HT1080 (cell line): ENCODE measurements around the gene F8. TPM values are rescaled to one million over a fixed set of nuclear protein-coding genes. Genes with fewer than 3 reads are reported as not detected.
"Not testable (repeated sequence)": the region's sequence is repeated elsewhere in the genome, so short reads cannot be mapped to it uniquely, and the experiment has no call there.

Experiments
- DNase-seq: peaks from one replicate; pipeline ENCODE4 v3.0.0-alpha.2; 2015; ENCODE audit warnings: low read depth
- total RNA-seq: library from RNA; depleted of rRNA; stranded (reverse); fragments of >200 nt; shearing (Covaris generic); gene quantifications from 2 replicates; pipeline ENCODE4 v1.2.3, GENCODE V29; 2014

F8 gene
- total RNA-seq, 1 experiment from 2014 or later: 0.69 TPM

DNA sequence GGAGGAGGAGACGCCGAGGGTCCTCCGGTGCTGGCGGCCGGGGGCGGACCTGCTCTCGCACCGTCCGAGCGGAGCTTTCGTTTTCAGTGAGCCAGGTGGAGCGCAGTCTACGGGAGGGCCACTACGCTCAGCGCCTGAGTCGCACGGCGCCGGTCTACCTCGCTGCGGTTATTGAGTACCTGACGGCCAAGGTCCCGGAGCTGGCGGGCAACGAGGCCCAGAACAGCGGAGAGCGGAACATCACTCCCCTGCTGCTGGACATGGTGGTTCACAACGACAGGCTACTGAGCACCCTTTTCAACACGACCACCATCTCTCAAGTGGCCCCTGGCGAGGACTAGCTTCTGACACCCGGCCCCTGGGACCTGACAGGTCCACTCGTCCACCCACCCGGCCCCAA is 137.5 kb downstream of the F8 start:
- DNase-seq: not testable (repeated sequence)

DNA sequence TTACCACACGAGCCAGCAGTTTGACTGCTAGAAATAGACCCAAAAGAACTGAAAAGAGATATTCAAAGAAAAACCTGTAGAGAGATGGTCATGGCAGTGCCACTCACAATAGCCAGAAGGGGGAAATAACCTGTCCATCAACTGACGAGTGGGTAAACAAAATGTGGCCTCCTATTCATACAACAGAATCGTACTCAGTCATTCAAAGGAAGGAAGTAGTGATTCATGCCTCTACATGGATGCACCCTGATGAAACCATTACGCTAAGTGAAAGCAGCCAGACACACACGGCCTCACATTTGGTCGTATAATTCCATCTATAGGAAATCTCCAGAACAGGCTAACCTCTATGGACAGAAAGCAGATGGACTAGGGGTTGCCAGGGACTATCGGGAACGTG is 138.5 kb downstream of the F8 start:
- not testable (repeated sequence) for DNase-seq

DNA sequence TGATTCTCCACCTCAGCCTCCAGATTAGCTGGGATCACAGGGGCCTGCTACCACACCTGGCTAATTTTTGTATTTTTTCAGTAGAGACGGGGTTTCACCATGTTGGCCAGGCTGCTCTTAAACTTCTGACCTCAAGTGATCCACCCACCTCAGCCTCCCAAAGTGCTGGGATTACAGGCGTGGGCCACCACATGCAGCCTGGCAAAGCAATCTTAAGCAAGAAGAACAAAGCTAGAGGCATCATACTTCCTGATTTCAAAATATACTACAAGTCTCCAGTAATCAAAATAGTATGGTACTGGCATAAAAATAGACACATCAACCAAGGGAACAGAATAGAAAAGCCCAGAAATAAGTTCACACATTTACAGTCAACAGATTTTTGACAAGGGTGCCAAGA is 149.2 kb downstream of the F8 start:
- DNase-seq: no peak

DNA sequence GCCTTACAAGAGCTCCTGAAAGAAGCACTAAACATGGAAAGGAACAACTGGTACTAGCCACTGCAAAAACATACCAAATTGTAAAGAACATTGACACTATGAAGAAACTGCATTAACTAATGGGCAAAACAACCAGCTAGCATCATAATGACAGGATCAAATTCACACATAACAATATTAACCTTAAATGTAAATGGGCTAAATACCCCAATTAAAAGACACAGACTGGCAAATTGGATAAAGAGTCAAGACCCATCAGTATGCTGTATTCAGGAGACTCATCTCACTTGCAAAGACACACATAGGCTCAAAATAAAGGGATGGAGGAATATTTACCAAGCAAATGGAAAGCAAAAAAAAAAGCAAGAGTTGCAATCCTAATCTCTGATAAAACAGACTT is 154.0 kb downstream of the F8 start:
- DNase-seq: not testable (repeated sequence)

DNA sequence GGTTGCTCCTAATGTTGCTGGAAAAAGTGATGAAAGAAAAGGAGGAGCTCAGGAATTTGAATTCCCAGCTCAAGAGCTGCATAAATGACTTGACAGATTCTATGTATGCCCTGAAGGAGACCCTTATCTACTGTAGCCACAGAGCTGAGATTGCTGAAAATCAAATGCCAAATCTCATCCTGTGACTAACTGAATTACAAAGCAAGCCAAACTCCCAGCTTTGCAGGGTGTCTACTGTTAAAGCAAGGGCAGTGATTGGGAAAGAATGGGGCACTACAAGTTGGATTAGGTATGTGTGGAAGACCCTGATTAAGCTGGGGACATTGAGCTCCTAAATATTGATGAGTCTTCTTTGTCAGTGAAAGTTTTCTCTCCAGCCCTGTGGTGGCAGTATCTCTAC is 167.3 kb downstream of the F8 start:
- no peak for DNase-seq

DNA sequence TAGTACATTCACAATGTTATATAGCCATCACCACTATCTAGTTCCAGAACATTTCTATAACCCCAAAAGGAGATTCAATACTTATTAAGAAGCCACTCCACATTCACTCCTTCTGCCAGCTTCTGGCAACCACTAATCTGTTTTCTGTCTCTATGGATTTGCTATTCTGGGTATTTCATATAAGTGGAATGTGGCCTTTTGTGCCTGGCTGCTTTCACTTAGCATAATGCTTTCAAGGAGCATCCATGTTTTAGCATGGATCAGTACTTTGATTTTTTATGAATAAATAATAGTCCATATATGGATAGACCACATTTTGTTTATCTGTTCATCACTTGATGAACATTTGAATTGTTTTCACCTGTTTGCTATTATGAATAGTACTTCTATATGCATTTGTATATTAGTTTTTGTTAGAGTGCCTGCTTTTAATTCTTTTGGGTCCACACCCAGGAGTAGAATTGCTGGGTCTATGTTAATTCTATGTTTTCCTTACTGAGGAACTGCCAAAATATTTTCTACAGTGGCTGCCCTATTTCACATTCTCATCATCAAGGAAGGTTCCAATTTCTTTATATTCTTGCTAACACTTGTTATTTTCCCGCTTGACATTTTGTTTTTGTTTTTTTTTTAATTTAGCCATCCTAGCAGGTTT is 171.4 kb downstream of the F8 start:
- no peak for DNase-seq

DNA sequence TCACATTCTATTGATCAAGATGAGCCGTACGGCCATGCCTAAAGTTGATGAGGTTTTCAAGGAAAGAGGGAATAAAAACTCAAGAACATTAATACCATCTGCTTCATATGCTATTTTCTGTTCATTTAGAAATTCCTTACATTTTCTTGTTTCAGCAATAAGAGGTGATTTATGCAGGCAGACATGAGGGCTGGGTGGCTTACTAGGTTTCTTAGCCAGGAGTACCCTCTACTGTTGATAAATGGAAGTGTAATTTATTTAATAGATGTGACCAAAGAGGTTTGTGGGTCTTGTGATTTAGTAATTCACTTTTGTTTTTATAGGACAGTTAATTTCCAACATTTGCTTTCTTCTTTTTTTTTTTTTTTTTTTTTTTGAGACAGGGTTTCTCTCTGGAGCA is 181.7 kb downstream of the F8 start:
- peak; percentile 43 for DNase-seq

DNA sequence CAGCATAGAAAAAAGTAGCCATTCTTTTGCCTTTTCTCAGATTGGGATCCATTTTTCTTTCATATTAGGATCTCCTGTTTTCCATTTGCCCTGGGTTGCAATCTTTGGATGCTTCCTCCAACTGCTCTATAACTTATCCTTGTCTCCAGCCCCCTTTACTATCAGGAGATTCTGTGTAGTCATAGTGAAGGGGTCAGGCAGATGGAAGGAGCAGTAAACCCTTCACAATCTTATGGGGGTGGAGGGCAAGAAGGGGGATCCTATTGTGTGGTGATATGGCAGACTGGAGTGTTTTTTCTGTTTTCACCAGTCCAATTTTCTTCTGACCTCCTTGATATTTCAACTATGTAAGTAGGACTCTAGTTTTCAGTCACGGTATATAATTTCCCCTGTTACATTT is 186.4 kb downstream of the F8 start:
- DNase-seq: no peak

DNA sequence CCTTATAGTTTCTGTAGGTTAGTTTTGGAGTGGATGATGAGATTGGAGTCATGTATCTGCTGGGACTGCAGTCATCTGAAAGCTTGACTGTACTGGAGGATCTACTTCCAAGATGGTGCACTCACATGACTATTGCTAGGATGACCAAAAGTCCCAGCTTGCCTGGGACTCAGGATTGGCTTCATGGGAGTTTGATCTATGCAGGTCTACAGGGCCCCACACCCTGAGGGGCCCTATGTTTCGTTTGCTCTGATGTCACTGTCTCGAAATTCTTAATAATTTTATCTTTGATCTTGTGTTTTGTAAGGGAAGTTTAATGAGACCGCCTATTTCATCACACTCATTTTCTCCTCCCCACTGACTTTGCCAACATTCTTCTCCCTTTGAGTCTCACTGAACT is 188.0 kb downstream of the F8 start, which contains the start of gene SMIM9:
TSS of gene SMIM9 (minus strand) at position 101 of the 400 bp plus-strand sequence. CDS start 3,806 bp downstream, outside the sequence.
- DNase-seq: no peak

DNA sequence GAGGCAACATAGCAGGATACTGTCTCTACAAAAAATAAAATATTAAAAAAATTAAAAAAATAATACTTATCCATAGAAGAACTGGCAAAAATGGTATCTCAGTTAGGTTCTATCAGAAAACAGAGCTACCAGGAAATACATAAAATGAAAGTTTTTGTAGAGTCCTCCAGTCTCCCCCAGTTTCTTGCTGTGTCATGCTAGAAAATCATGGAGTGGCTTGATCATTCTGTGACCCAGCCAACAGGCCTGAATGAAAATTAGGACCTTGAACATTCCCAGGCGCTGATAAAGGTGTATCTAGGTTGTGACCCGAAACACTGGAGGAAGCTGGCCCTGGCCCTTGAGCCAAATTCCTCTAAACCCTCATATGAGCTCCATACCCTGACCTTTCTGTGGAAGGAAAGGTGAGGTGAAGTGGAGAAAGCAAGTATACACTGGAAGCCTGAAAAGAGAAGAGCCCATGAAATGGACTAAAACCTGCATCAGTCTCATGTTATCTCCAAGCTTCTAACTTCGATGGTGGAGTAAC is 188.7 kb downstream of the F8 start:
- DNase-seq: no peak

DNA sequence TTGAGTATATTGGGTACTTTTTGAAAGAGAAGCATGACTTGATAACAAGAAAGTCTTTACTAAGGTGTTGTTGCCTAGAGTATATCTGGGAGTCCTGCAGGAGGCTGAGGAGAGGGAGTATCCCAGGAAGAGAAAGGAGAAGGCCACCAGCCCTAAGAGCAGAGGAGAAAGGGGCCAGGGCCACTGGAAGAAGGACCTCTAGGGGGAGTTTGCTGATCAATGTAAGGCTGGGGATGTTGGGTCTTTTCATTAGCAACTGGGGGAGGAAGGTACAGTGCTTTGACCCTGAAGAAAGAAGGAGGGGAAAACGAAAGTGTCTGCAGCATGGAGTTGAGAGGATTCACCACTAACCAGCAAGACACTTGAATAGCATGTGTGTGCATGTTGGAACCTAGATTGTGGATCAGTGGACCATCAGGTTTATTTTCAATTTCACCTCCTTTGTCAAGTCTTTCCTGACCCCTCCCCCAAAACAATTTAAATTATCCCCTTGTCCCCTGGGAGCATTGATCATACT is 192.5 kb downstream of the F8 start:
- no peak for DNase-seq

DNA sequence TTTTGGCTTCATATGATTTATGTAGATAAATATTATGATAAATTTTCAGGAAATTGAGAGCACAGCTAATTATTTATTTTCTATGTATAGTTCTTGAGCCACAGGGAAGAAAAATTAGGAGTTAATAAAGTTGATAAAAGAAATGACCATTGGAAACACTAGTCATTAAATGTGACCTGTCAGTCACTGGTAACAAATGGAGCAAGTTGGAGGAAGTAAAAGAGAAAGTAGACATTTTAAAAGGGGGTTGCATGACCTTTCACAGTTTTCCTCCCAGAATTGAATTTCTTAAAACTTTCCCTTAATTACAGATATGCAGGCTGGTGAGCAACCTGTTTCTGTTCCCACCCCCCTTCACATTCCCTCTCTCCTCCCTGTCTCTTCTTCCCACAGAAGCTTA is 193.4 kb downstream of the F8 start:
- DNase-seq: no peak

DNA sequence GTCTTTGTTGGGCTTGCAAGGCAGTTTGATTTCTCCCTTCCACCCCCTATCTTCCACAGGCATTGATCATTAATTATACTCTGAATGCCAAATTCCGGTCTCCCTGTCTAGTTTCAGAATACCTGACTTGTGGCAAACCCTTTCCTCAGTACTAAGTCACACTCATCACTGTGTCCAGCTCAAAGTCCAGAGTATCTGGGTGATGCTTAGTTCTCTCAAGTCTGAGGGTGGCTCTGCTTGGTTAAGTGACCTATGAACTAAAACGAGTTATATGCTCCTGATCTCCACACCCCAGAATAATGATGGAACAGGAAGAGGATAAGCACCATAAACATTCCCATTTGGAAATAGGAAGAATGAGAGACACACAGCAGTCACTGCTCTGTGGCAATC is 194.5 kb downstream of the F8 start:
- no peak for DNase-seq

DNA sequence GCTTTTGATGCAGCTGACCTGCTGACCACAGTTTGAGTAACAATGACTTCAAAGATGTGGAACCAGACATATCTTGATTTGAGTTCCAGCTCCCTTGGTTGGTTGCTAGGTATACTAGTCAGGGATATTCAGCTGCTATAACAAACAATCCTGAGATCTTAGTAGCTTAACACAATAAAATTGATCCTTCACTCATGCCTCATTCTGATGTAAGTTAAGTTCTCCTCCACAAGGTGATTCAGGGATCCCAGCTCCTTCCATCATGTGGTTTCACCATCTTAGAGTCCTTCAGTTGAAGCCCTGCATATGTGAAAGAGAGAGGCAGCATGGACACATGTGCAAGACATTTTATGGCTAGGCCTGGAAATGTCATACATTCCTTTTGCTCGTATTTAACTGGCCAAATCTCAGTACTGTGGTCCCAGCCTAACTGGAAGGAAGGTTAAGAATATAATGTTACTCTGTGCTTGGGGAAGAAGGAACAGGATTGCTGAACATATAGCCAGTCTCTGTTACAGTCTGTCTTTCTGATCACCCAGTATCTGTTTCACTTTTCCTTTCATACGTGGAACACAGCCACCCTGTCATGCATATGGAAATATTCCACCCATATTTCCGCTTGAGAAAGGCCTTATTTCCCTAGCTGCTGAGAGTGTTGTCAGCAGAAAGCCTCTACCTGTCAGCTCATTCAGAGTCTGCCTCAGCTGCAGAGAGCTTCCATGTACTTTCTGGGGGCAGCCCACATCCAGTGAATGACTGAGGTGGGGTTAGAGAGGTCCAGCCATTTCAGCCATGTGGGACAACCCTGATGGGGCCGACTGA is 195.1 kb downstream of the F8 start:
- no peak for DNase-seq

DNA sequence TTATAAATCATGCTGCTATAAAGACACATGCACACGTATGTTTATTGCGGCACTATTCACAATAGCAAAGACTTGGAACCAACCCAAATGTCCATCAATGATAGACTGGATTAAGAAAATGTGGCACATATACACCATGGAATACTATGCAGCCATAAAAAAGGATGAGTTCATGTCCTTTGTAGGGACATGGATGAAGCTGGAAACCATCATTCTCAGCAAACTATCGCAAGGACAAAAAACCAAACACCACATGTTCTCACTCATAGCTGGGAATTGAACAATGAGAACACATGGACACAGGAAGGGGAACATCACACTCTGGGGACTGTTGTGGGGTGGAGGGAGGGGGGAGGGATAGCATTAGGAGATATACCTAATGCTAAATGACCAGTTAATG is 196.9 kb downstream of the F8 start:
- not testable (repeated sequence) for DNase-seq

DNA sequence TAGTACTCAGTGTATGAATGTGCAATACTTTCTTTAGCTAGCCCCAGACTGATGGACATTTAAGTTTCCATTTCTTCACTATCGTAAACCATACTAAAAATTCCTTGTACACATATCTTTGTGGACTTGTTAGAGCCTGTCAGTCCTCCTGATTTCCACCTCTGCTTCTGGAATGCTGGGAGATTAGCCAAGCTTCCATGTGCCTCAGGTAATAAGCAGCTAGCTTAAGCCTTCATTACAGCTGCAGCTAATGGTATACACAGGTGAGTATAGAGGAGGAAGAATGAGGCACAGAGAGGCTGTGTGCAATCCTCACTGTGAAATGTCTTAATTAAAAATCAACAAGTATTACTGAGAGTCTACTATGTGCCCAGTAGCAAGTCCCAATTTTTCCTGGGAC is 197.9 kb downstream of the F8 start:
- DNase-seq: no peak

DNA sequence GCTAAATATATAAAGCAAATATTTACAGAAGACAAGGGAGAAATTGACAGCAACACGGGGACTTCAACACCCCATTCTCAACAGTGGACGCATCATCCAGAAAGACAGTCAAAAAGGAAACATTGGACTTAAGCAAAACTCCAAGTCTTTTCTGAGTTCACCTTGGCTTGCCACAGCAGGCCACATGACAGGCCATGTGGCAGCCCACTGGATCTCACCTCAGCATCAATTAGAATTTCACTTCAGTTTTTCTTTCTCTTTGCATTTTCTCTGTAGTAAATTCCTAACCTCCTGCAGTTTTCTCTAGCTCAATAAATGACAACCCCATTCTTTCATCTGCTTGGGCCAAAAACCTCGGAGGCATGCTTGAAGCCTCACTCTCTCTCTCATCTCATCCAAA is 200.5 kb downstream of the F8 start:
- no peak for DNase-seq

DNA sequence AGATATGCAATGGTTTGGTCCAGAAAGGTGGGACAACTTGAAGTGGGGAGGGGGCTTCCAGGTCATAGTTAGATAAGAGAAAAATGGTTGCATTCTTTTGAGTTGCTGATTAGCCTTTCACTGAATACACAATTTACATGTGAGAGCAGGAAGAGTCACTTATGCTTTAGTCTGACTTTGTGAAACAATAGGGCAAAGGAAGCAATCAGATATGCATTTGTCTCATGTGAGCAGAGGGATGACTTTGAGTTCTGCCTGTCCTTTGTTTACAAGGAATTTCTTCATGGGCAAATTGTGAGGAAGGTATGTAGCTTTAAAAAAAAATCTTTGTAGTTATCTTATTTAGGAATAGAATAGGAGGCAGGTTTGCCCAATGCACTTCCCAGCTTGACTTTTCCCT is 201.0 kb downstream of the F8 start:
- no peak for DNase-seq

DNA sequence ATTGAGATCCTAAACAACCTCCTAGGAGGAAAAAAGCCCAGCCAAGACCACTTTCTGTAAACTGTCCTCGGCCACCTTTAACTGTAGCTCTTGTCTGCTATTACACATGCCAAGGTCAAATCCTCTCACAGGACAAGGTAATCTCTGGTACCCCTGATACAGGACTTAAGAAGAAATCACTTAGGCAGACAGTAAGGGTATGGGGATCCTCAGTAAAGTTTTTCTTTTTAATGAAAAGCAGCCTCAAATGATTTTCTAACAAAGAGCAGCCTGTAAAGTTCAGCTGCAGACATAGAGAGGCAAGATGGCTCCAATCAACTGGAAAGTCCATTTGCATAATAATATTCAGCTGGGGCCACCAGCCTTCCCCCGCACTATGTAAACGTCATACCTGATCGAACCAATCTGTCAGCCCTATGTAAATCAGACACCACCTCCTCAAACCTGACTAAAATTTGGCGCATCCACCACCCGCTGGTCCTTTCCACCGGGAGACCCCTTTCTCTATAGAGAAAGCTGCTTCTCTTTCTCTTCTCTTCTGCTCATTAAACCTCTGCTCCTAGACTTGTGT is 202.7 kb downstream of the F8 start:
- DNase-seq: no peak

DNA sequence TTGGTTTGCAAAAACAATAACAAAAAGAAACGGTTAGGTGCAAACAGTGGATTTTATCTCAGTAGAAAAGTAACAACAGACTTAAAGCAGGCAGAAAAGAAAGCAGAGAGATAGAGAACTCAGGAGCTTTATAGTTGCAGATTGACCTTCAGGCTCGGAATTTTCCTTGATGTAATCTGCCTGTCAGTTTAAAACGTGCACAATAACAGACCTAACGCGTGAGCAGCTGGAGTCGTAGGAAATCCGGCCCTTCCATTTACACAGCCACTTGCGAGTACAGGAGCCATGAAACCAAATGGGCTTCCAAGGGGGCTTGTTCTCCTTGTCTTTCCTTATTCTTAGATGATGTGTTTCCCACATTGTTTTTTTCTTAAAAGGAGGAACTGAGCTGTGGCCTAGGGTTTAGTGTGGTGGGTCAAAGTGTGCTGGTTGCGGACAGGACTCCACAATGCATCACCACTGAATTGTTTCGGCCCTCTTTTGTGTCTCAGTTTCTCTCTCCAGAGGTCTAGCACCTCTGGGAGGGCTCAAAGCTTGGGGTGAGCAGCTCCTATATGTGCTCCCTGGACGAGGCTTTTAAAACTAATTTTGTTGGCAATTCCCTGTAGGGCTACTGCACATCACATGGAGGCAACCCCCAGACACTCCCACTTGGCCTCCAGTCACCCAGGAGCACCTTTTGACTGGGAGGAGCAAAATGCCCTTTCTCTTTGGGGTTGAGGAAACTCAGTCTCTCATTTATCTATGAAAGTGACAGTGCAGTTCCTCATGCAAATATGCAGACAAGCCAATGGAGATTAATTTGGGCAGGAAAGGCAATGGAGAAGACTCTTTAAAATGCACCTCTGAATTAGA is 203.4 kb downstream of the F8 start:
- no peak for DNase-seq

DNA sequence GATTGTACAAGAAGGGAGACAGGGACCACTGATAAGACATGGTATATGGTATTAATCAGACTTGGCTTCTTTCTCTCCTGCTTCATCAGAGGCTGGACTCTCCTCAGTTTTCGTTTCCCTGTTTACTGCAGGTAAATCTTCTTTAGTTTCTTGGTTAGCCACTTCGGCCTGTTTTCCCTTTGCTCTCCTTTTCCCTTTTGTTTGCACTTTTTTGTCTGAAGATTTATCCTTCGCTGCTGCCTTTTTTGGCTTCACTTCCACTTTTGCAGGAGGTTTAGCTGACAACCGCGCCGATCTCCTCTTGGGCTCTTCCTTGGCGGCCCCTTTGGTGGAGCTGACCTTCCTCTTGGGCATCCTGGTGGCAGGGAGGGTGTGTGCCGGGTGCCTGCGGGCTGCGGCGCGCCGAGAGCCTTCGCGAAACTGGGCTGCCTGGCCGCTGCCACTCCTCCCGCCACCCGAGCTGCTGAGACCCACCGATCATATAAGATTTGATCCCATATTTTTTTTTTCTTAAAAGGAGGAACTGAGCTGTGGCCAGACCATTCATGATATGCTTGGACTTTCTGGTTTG is 205.4 kb downstream of the F8 start:
- DNase-seq: not testable (repeated sequence)
